GM12801 (cell line): ENCODE measurements around the gene RABEP1.

Experiments used
- CTCF ChIP-seq: IDR thresholded peaks from one replicate; pipeline ENCODE4 v1.5.1; 2011; ENCODE audit warnings: control low read depth; ENCODE audit not compliant: insufficient read length; ENCODE audit errors: extremely low read depth

Gene RABEP1

GRCh38 chr17:5419356-5419958, 137.4 kb downstream of the RABEP1 start, which contains the start of gene NUP88:
Gene NUP88, minus strand, starts transcription at chr17:5419662. Its CDS starts 12 bp downstream, at chr17:5419650.
- no peak for TF ChIP-seq CTCF

- TF ChIP-seq CTCF = no peak
Observed at GRCh38 chr17:5419959-5420653, 138.0 kb downstream of the RABEP1 start, which contains the start of gene RPAIN. Gene RPAIN, plus strand, starts transcription at chr17:5420182. Its CDS starts 29 bp downstream, at chr17:5420211.

- TF ChIP-seq CTCF = no peak
Observed at GRCh38 chr17:5422505-5422904, 140.4 kb downstream of the RABEP1 start.

GRCh38 chr17:5424909-5425308, 142.8 kb downstream of the RABEP1 start:
- no peak for TF ChIP-seq CTCF

- TF ChIP-seq CTCF = no peak
Observed at GRCh38 chr17:5425826-5426225, 143.7 kb downstream of the RABEP1 start.

GRCh38 chr17:5429191-5429887, 147.3 kb downstream of the RABEP1 start:
- no peak for TF ChIP-seq CTCF

- TF ChIP-seq CTCF = no peak
Observed at GRCh38 chr17:5430413-5430999, 148.4 kb downstream of the RABEP1 start.
